ENCODE data around the gene KRTAP10-5. TPM values are rescaled to one million over a fixed set of nuclear protein-coding genes. Genes with fewer than 3 reads are reported as not detected.
"Not testable (repeated sequence)": the region's sequence is repeated elsewhere in the genome, so short reads cannot be mapped to it uniquely, and the experiment has no call there.

KRTAP10-5 gene
- total RNA-seq, 1 donor from 2014 or later: not detected

DNA sequence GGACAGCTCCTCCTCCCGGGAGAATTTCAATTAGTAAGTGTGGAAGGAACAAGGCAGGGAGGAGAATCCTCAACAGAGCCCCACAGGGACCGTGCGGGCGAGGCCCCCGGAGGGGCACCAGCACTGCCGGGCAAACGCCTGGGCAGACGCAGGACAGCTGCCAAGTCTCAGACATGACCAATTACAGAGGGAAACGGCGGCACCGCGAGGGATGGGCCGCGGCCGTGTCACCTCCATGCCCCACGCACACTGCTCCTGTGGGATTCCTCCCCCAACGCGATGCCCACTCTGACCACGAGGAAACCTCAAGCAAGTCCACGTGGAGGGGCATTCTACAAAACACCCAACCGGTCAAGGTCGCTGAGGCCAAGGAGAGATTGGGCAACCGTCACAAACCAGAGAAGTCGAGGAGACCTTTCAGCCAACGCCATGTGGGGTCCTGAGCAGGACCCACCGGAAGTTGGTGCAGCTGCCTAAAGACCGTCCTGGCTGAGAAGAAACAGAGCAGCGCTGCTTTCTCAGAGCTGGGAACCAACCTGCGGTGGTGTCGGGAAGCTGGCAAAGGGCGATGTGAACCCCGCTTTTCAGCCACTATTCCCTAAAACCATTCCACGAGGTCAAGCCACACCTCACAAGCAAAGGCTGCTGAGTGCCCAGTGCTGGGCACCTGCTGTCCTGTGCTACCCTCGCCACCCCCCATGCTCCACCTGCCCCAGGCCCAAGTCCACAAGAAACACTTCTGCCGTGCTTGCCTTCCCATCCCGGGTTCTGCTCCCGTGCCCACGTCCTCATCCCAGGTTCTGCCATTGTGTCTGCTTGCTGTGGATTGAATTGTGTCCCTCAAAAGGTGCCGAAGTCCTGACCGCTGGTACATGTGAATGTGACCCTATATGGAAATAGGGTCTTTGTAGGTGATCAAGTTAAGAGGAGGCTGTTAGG is 8.3 kb downstream of the KRTAP10-5 start:
- no peak for DNase-seq (ENCODE audit: low read depth in 2 of 2)

DNA sequence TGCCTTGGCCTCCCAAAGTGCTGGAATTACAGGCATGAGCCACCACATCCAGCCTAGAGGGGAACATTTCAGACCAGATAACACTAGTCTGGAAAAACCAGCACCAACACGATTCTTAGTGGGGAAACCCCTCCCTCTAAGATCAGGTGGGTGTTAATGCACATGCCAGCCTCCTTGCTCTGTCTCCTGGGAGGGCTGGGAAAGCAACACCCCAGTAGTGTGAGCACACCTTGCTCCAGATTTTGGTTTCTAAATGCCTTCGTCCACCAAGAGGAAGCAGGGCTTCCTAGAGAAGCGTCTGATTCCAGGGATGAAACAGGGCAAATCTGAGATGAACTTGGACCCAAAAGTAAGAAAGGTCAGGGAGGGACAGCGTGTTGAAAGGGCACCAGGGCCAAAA is 9.1 kb downstream of the KRTAP10-5 start:
- DNase-seq (ENCODE audit: low read depth in 2 of 2): no peak

DNA sequence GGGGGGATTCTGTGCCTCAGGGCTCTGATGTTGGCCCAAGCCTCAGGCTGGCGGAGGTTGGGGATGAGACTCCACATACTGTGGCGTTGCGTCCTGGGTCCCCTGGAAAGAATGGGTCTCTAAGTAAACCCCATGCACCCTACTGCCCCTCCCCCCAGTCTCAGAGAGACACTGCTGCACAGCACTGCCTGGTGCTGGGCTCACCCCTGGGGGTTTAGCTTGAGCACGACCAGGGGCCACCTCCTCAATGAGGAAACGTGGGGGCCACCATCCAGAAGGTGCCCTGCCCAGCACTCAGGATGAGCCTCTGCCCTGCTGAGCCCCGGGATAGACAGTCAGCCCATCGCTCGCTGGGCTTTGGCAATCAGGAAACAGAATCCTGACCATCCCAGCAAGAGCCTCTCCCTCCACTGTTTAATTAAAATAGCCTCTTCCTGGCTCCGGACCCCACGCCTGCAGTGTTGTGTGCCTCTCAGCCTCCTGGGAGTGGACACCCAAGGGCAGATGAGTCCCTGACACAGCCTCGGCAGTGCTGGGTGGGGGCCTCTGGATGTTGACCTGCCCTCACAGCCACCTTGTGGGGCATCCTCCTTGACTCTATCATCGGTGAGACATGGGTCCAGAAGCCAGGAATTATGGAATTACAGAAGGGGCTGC is 10.4 kb downstream of the KRTAP10-5 start:
- DNase-seq (ENCODE audit: low read depth in 2 of 2): no peak

DNA sequence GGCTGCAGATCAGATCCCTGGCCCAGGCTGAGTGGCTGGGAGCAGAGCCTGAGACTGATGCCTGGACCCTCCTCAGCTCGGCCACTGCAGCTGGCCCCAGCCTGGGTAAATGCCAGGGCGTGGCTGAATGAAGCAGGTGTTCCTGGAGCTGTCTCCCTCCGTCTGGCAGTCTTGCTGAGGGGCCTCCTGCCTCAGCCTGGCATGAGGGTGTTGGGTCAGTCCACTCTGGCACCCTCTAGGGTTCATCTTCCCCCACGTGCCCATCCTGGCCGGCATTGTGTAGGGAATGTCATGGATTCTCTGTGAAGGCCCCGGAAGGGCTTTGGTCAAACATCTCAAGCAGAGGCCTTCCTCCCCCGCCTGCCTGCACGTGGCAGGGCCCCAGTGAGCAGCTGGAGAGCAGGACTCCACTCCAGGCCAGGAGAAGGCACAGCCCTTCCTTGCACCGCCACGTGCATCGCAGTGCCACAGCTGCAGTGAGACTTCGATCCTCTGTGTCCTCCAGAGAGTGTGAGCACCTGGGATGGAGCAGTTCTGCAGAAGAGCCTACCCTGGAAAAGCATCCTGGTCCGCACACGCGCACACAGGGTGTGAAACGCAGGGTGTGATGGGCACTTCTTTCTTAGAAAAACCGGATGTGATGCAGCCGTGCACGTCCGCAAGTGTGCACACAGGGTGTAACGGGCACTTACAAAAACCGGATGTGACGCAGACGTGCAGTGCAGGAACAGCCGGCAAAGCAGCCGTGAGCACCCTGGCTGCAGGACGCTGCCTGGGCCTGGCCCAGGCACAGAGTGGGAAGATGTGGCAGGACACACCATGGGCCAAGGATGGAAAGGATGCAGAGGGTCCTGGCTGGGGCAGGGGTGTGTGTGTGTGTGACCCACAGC is 11.5 kb downstream of the KRTAP10-5 start:
- DNase-seq (ENCODE audit: low read depth in 2 of 2): no peak

DNA sequence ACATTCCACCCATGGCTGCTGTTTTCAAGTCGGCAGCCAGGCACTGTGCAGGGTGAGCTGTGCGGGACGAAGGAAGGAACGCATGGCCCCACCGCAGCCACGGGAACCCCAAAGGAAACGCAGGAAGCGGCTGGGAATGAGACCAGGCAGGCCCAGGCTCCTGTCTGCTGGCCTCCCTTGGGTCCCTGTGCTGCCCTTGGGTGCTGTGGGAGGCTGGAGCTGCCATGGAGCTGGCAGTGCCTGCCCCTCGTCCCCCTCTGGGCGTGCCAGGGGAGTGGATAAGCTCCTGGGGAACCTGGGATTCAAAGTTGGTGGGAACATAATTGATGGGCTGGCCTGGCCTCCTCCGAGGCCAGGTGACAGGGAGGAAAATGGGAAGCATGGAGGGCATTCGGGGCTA is 12.1 kb downstream of the KRTAP10-5 start:
- DNase-seq (ENCODE audit: low read depth in 2 of 2): no peak

DNA sequence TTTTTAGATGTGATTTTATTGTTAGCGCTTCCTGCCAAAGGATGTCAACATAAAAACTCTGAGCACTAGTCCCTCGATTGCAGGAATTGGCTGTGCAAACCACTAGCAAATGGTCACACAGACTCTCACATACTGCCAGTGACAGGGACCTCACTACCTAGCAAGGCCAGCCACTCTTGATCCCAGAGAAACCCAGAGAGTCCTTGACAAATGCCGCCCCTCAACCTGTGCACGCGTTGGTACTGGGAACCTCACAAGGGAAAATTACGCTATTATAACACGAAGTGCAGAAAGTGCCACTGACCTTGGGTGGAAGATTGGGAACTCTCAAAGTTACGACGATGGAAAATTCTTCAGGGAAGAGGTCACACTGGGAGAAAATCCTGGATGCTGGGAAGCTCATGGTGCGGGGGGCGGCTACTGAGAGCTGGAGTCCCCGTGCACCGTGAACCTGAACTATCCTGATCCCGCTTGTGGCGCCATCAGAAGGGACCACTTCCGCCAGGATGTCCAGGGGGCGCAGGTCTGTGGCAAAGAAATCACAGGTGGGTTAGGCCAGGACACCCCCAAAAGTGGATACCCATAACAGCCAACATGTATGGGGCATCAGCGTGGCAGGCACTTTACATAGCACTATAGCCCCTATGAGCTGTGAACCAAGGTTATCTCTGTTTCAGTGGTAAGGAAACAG is 12.8 kb downstream of the KRTAP10-5 start:
- DNase-seq (ENCODE audit: low read depth in 2 of 2): no peak

DNA sequence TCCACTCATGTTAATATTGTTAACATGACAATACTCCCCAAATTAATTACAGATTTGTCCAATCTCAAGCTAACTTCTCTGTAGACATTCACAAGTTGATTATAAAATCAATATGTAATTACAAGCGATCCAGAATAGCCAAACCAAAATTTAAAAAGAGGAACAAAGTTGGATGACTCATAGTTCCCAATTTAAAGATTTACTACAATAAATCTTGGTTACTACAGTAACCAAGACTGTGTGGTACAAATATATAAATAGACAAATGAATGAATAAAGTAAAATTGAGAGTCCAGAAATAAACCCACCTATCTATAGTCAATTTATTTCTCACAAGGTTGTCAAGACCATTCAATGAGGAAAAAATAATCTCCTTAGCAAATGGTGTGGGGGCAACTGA is 14.0 kb downstream of the KRTAP10-5 start:
- DNase-seq (ENCODE audit: low read depth in 2 of 2): no peak

DNA sequence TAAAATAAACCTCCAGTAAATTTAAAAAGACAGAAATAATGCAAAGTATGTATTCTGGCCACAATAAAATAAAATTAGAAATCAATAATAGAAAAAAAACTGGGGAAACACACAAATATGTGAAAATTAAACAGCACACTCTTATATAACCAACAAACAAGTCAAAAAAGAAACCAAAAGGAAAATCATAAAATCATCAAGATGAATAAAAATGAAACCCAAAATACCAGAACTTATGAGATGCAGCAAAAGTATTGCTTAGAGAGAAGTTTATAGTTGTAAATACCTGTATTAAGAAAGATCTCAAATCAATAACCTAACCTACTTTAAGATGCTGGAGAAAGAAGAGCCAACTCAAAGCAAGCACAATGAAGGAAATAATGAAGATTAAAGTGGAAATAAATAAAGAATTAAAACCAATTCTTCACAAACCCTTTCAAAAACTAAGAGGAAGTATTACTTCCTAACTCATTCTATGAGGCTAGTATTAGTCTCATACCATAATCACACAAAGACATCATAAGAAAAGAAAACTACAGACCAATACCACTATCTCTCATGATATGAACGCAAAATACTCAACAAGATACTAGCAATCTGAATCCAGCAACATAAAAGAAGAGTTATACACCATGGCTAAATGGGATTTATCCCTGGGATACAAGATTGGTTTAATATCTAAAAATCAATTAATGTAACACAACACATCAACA is 15.4 kb downstream of the KRTAP10-5 start:
- DNase-seq (ENCODE audit: low read depth in 2 of 2): no peak

DNA sequence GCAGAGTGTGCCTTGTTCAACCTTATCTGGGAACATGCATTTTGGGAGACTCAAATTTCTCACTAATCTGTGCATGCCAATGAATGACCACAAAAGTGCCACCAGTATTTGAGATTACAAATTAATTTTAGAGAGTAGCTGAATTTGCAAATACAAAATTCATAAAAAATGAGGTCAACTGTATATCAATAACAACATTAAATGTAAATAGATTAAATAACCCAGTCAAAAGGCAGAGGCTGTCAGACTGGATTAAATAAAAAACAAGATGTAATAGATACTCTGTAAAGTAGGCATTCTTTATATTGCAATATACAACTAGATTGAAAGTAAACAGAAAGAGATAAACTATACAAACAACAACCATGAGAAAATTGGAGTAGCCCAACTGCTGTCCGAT is 16.3 kb downstream of the KRTAP10-5 start:
- DNase-seq (ENCODE audit: low read depth in 2 of 2): no peak

DNA sequence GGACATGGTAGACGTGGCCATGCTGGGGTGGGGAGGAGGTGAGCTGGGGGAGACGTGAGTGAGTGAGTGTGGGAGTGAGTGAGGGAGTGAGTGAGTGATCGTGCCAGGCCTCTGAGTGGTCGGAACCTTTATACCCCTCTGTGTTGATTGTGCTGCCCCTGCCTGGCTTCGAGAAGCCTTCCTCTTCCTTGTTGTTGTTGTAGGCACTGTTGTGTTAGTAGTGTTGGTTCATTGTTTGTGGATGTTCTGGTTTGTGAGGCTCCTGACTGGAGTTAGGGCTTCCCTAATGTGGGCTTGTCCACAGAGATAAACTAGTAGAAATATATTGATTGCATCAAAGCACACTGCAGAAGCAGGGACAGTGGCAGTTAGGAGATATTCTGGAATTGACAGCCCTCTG is 21.7 kb downstream of the KRTAP10-5 start, which contains the start of gene KRTAP10-3:
Gene KRTAP10-3, minus strand, starts transcription at position 101 of the 400 bp plus-strand sequence. Its CDS starts 80 bp downstream, at position 21.
- DNase-seq (ENCODE audit: low read depth in 2 of 2): no peak

DNA sequence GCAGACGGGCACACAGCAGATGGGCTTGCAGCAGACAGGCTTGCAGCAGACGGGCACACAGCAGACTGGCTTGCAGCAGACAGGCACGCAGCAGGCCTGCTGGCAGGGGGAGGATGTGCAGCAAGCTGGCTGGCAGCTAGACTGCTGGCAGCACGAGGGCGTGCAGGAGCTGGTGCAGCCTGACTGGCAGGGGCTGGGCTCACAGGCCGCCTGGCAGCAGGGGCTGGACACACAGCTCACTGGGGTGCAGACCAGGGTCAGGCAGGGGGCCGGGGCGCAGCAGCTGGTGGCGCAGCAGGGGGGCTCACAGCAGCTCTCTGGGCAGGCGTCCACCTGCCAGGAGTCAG is 22.1 kb downstream of the KRTAP10-5 start:
- not testable (repeated sequence) for DNase-seq (ENCODE audit: low read depth in 2 of 2)

DNA sequence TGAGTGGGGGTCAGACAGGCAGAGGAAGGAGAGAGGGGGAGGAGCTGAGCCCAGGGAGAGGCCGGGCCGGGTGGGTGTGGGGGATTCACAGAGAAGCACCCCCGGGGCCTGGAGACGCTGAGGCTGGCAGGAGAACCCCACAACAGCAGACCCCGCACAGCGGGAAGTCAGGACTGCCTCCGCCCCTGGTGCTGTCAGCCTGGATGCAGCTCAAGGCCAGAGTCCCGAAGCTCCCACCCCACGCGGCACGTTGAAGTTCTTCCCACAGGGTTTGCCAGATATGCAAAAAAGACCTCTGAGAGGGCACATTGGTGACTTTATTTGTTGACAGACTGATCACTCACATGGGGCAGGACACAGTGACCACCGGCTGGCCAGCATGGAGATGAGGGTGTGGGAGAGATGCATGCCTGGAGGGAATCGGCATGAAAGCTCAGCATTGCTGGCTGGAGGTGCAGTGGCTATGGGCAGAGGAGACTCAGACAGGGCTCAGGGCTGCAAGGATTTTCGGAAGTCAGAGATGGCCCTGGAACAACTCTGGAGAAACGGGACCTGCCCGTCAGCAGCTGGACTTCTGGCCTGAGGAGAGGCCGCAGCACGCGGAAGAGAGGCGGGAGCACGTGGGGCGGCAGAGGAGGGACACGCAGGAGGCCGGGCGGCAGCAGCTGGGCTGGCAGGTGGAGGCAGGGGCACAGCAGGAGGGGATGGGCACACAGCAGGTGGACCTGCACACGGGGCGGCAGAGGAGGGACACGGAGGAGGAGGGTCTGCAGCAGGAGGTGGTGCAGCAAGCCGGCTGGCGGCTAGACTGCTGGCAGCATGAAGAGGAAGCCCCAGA is 22.7 kb downstream of the KRTAP10-5 start:
- DNase-seq (ENCODE audit: low read depth in 2 of 2): no peak

DNA sequence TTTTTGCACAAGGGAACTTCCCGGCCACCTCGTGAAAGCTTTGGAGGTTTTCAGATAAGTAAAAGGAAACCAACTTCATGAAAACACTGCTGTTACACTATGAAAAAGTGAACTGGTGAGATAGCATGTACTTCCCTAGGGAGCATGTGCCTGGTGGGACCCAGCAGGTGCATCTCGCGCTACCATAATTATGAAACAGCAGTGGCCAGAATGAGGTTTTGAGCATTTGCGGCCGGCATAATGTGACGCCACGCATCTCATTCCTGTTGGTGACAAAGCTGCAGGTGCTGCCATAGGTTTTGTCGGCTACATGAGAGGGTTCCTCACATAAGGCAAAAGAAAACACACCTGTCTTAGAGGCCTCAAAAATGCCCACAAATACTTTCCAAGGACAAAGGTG is 23.5 kb downstream of the KRTAP10-5 start:
- no peak for DNase-seq (ENCODE audit: low read depth in 2 of 2)

DNA sequence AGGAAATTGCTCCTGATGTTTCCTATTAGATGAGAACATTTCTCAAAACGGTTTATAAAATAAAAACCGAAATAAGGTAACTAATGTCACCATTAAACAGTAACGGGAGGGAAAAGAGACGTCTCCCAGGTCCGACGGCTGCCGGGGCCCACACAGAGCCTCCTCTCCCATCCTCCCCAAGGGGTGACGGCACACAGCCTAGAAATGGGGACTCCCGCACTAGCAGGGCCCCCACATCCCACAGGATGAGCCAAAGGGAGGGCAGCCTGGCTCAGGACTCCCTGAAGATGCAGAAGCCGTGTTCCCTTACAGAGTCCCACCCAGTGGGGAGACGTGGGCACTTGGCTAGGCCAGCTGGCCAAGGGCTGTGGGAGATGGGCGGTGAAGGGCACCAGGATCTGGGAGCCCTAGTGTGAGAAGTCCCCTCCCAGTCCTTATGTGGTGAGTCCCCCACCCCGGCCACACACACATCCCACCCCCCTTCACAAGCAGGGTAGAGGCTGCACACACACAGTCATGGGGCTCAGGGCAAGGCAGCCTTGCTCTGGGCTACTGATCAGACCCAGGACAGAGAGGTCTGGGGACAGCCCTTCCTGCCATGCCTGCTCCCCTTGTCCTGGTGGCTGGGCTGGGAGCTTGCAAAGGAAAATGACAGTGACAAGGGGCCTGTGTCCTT is 25.1 kb downstream of the KRTAP10-5 start:
- no peak for DNase-seq (ENCODE audit: low read depth in 2 of 2)

DNA sequence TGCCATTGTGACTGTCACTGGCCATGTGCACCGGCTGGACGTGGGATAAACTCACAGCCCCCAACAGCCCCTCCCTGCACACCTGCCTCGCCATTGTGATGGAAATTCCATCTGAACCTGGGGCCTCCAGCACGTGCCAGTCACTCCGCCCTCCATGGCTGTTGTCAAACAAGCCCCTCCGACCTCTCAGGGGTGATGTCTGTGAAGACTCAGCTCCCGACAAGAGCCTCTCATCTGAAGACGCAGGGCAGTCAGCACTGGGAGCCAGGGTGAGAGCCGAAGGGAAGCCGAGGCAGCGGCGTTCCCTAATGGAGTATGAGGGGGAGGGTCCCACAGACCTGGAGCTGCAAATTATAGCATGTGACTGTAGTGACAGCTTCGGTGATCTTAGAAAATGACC is 27.7 kb downstream of the KRTAP10-5 start:
- DNase-seq (ENCODE audit: low read depth in 2 of 2): no peak

DNA sequence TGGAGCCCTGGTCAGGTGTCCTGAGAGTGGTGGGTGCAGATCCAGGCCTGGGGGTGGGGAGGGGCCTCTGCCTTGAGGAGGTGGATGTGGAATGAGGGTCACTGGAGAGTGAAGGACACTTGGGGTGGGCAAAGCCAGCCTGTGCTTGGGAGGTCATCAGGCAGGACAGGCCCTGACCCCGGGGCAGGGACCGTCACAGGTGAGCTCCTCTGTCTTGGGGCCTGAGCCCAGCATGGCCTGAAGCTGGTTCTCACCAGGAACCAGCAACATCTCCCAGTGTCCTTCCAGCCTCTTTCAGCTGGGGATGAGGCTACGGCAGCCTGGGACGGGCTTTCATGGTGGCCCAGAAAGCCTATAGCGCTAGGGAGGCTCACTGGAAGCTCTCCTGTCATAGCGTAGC is 28.3 kb downstream of the KRTAP10-5 start:
- DNase-seq (ENCODE audit: low read depth in 2 of 2): no peak

DNA sequence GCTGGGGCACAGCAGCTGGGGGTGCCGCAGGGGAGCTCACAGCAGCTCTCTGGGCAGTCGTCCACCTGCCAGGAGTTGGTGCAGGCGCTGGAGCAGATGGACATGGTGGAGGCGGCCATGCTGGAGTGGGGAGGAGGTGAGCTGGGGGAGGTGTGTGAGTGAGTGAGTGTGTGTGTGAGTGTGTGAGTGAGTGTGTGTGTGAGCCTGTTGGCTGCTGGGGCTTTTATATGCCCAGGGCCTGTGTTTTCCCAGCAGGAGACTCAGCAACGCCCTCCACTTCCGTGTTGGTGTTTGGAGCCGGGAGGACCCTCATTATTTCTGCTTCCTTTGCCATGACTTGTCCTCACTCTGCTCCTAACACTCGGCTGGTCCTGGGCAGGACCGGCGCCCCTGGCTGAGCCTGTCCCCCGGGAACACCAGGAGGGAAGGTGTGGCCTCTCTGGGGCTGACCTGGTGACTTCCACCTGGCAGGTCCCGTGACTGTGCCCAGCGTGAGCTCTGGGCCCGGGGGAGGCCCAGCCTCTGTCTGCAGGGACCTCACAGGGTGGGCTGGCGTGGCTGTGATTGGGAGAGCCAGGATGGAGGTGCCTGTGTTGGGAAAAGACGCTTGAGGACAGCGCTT is 29.0 kb downstream of the KRTAP10-5 start, which contains the start of gene KRTAP10-2:
Gene KRTAP10-2, minus strand, starts transcription at position 166 of the 622 bp plus-strand sequence. Its CDS starts 47 bp downstream, at position 119.
- no peak for DNase-seq (ENCODE audit: low read depth in 2 of 2)

DNA sequence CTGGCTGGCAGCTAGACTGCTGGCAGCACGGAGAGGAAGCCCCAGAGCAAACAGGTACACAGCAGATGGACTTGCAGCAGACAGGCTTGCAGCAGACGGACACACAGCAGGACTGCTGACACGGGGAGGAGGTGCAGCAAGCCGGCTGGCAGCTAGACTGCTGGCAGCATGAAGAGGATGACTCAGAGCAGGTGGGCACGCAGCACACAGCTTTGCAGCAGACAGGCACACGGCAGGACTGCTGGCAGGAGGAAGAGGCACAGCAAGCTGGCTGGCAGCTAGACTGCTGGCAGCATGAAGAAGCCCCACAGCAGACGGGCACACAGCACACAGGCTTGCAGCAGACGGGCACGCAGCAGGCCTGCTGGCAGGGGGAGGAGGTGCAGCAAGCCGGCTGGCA is 29.6 kb downstream of the KRTAP10-5 start:
- no peak for DNase-seq (ENCODE audit: low read depth in 2 of 2)
